ENCODE results near the gene SPTBN5.

GRCh38 chr15:41819455-41820050 is 74.3 kb downstream of the SPTBN5 start:
- TF ChIP-seq CTCF (IDR thresholded peaks at IDR 0.05) (no peak), POLR2A (IDR thresholded peaks at IDR 0.05) (no peak)
